Right hindlimb (tissue), 1 donor: ENCODE results near the gene ZBTB22.
"Not testable (repeated sequence)": the region's sequence is repeated elsewhere in the genome, so short reads cannot be mapped to it uniquely, and the experiment has no call there.

Experiments used
- DNase-seq: peaks from one replicate; pipeline ENCODE4 v3.0.0-alpha.2; 2018

ZBTB22 gene

DNA sequence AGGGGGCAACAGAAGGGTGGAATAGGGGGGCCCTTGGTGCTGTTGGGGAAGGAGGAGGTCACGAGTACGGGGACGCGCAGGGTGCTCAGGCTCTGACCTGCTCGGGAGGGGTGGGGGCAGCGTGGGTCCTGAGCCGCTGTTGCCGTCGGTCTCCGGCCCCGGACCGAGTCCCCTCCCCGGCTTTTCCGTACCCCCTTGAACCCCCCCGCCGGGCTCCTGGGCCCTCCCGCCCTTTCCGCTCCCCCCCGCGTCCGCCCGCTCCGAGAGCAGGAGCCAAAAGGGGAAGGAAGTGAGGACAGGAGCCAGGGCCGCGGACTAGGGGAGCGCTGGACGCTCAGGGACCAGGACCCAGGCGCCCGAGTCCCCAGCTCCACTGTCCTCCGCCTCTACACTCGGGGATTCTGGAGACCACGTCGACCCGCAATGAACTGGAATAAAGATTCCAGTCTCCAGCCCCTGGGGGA is 18.7 kb downstream of the ZBTB22 start, which contains the start of gene RGL2:
Gene RGL2, minus strand, starts transcription at position 170 of the 464 bp plus-strand sequence. CDS start 332 bp downstream, outside the sequence.
- DNase-seq: peak; percentile 89

DNA sequence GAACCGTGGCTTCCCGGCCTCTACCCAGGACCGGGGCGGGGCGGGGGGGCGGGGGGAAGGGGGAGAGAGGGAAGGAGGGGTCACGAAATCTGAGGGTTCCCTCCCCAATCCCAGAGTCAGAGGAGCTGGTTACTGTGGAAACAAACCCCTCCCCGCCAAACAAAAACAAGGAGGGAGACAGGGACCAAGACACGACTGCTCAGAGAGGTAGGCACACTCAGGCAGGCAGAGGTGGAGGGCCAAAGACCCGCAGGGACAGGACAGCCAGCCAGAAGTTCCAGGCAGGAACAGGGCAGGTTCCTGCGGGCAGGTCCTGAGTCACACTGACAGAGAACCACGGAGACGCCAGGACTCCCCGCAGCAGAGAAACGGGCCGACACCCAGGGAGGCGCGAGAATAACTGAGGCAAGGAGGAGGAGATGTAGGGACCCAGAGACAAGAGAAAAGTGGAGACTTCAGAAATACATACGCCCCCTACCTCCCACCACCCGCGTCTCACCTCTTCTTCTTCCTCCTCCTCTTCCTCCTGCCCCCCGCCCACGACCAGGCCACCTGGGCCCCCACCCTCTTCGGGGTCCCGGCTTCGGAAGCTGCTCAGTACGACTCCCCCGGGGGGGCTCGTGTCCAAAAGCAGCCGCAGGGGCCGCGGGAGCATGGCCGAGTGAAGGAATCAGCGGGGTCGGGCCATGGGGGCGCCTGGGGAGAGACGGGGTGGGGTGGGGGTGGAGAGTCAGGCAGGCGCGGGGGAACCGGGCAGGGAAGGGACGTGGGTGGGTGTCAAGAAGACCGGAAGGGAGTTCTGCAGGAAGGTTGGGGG is 19.4 kb downstream of the ZBTB22 start:
- peak; percentile 91 for DNase-seq

DNA sequence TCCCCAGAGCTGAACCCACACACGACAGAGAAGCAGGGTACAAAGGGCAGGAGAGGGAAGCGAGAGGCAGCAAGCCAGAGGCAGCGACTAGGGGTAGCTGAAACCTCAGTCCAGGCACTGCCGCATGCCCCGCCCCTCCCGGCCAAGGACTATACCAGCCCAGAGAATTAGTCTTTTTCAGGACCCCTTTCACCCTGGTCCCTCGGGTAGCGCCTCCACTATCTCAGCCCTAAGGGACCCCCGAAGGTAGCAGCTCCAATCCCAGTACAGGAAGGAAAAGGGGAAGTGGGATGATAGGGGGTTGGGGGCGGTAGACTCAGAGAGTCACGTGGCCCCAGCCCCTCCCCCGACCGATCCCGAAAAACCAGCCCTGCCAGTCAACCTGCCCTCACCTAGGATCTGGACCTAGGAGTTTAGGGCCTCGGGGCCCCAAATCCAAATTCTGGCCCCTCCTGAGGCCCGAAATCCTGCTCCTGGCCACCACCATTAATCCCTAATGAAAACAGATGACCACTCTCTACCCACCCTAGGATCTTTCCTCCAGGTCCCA is 20.1 kb downstream of the ZBTB22 start:
- no peak for DNase-seq

DNA sequence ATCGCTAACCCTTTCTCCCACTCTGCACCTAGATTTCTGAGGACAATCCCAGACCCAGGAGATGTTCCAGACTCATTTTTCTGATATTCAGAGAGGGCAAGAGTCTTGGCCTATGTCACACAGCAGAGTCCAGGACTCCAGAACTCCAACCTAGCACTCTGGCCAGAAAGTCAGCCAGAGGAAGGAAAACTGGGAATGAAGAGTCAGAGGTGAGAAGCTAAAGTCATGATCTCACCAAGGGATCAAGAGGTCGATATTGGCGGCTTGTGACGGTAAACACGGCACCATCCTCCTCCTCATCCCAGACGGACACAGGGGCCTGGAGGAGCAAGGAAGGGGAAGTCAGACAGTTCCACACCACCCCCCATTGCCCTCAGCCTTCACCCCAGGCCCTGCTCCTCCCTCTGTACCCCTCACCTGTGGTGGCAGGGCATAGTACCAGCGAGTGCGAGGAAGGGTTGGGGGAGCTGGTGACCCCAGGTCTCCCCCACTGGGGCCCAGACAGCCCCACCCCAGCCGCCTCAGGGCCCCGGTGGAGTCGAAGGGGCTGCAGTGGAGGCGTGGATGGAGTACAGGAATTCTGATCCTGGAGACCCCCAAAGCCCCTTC is 20.6 kb downstream of the ZBTB22 start:
- no peak for DNase-seq

DNA sequence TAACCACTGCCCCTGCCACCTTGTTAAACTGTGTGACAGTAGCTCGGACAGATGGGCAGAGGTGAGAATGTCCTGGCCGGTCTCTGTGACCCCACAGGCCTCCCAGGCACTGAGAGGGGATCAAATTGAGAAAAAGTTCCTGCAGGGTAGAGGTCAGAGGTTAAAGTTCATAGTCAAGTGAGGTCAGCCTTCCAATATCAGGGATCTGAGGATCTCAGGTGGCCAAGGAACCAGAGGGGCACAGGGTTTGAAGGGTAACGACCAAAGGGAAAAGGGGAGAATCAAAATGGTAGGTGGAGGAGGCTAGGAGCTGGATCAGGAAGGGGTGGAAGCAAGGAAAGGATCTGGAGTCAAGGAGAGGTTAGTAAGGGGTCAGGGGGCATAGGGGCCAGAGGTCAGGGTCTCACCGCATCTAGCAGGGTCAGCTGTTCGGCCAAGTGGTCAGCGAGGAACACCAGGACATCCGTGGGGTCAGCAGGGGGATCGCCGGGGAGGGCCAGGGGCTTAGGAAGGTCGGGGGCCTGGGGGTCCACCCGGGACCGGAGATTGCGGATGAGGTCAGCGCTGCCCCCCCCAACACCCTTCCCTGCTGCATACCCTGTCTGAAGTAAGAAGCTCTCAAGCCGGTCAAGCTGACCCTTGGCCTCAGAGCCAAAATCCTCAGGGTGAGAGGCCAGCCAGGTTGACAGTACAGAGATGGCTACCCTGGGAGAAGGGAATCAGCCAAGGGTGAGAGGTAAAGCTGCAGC is 21.7 kb downstream of the ZBTB22 start:
- no peak for DNase-seq

DNA sequence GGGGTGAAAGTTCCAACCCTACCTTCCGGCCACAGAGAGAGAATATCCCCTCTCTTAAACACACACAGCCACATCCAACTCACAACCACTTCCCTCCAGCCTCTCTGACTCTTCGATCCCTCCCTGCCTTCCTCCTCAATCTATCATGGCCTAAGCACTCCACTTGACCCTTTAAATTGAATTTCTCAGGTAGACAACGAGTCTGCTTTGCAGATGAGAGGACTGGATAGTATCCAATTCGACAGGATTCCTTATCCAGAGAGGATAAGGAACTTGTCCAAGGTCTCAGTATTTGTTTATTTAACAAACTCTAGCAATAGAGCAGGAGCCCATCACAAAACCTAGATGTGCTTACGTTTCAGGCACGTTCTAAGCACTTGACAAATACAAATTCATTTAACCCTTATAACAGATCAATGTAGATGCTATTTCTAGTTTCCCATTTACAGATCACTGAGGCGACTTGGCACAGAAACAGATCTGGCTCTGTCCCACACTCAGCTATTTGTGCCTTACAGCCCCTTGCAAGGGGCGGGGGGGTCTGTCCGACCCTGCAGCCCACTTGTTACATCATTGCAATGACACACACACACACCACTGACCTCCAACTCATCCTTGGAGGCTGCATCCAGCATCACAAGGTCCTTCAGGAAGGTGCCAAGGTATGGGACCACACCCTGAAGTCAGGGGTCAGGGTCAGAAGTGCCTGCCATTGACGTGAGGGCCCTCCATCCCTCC is 23.3 kb downstream of the ZBTB22 start:
- DNase-seq: no peak

DNA sequence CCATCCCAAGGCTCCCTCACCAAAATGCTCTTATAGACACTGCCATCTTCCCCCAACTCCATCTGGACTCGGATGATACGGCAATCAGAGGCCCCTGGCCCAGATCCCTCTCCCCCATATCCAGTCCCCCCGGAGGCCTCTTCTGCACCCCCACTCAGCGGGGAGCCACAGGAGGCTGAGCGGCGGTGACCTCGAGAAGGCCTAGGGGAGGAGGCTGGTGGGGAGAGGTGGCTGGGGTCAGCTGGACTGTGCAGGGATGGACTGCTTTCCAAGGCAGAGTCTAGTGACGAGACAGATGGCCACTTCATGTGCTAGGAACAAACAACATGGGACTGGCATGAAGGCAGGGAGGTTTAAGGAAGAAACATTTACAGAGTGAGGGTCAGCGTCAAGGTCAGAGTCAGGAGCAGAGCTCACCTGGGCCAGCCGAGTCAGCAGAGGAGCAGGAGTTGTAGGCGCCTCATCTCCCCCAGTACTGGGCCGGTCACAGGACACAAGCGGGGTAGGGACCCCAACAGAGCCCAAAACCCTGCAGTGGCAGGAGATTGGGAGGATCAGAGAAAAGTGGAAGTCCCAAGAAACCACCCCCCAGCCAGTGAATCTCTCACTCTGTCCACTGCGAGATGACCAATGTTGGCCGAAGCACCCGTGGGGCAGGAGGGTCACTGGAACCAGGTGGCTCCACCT is 24.4 kb downstream of the ZBTB22 start:
- no peak for DNase-seq

DNA sequence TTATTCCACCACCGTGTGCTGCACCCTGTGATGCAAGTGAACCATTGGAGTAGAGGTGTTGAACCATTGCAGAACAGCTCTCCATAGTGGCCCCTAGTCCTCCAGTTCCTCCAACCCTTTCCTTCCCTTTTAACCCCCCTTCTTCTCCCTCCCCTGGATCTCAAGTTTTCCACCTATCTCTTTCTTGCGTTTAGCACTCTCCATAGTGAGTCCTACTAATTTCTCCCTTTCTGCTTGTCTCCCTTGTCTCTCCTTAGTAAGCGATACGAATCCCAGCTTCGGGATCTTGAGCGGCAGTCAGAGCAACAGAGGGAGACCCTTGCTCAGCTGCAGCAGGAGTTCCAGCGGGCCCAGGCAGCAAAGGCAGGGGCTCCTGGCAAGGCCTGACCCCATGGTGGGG is 27.1 kb downstream of the ZBTB22 start:
- DNase-seq: no peak

DNA sequence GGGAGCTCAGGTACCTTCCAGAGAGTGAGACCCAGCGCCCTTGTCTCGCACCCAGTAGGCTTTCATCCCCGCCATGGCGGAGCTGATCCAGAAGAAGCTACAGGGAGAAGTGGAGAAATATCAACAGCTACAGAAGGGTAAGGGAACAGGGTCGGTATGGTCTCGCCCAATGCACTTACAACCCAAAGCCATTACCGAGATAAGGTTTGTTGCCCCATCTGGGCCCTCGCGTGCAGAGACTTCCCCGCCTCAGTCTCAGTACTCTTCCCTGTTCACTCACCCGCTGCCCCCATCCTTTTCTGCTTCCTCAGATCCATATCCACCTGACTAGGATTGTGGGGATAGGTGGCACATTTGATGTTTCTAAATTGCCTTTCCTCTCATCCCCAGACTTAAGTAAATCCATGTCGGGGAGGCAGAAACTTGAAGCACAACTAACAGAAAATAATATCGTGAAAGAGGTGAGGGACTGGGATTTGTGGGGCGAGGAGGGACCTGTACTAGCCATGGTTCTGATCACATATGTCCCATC is 27.7 kb downstream of the ZBTB22 start:
- DNase-seq: no peak

DNA sequence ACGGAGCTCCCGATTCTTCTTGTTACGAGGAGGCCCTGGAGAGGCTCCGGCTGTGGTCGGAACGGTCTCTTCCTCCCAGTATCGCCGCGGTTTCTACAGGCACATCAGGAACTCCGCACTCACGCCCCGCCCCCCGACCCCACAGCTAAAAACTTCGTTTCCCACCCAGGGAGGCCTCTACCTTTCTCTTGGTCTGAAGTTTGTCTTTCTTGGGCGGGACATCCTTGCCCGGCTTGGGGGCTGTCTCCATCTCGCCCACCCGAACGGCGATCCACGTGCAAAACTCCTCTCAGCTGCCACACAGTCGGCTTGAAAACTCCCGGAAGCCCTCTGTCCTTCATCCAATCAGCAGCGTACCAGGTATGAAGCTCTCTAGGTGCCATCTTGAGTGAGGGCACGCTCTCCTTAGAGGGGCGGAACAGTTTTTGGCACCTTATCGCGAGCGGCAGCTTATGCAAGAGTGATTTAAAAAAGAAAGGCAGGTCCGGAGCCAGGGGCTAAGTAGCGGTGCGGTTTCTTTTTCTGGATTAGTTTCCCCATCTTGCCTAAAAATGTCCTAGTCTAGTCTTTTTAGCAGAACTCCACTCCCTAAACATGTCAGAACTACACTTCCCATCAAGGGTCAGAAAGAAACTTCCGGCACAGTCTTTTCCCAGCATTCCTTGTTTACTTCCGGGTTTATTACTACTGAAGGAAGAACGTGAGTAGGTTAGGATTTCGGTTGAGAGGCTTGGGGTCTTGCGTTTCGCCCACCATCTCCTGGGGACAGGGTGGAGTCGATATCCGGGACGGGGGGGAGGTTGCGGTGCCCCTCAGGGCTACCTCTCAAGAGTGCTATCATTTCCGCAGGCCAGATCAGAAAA is 28.4 kb downstream of the ZBTB22 start, which contains the start of the genes PFDN6 and WDR46:
Gene PFDN6, plus strand, starts transcription at position 681 of the 863 bp plus-strand sequence. CDS start 256 bp downstream, outside the sequence.
Gene WDR46, minus strand, starts transcription at position 319 of the 863 bp plus-strand sequence. Its CDS starts 69 bp downstream, at position 250.
- DNase-seq: peak; percentile 92

DNA sequence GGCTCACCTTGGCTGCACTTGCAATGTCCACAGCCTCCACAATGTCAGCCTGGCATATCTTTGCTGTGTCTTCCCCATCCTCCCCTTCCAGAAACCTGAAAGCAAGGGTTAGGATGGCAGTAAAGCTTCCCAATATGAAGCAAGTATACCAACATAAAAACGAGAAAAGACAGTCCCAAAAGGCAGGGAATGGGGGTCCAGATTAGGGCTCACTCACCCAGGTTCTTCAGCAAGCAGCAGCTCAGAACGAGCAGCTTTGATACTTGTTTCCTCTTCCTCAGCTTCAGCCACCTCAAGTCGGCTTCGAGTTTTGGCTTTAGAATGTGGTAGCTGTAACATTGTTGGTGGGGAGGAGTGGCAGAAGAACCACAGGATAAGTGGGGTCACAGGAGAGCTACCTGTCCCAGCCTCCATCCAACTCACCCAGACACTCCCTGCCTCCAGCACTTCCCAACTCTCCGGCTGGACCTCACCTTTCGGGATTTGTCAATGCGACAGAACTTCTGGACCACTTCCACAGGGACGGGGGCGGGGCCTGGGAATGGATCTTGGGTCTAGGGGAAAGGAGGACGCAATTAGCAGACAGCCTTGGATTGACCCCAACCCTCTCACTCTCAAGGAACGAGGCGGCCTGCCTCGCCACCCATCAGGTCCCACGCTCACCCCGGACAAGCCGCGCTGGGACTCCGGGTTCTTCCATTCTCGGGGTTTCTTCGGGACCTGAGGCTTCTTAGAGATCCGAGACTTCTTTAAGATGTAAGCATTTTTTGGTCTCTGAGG is 29.2 kb downstream of the ZBTB22 start:
- DNase-seq: no peak

DNA sequence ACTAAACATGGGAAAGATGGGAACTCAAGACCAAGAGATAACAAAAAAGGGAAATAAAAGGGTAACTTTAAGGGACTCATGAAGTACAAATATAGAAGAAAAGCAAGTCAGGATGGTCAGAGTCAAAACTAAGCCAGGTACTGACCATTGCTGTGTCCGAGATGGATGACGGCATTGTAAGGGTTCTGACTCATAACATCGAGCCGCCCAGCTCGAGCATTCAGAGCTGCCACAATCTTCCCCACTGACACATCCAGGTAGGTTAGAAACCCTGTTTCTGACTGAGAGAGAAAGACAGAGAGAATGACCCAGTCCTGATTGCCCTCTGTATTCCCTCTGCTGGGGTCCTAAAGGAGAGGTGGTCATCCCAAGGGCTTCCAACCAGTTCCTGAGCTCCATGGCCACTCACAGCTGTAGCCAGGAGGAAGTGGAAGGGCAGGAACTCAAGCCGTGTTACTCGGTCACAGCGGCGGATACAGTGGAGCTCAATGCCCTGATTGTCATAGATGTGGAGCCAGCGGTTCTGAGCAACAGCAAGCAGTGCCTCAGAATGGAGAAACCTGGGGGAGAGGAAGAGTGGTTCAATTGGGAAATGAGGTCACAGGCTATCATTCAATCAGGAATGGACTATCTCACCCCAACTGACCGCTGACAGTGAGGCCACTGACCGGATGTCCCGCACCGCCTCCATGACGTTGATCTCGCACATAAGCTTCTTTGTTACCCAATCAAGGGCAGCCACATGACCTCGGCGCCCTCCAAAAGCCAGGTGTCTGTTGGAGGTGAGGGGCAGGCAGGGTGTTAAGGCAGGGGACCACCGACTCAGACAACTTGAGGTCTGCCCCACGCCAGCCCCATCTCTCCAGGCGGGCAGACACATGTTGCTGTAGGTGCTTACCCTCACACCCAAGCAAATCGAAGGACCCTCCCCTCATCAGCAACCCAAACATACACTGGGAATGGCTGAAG is 30.3 kb downstream of the ZBTB22 start:
- no peak for DNase-seq

DNA sequence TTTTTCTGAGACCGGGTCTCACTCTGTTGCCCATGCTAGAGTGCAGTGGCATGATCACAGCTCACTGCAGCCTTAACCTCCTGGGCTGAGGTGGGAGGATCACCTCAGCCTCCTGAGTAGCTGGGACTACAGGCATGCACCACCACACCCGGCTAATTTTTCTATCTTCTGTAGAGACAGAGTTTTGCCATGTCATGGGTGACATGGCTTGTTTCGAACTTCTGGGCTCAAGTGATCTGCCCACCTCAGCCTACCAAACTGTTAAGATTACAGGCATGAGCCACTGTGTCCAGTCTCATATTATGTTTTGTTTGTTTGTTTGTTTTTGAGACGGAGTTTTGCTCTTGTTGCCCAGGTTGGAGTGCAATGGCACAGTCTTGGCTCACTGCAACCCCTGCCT is 32.3 kb downstream of the ZBTB22 start:
- DNase-seq: not testable (repeated sequence)

DNA sequence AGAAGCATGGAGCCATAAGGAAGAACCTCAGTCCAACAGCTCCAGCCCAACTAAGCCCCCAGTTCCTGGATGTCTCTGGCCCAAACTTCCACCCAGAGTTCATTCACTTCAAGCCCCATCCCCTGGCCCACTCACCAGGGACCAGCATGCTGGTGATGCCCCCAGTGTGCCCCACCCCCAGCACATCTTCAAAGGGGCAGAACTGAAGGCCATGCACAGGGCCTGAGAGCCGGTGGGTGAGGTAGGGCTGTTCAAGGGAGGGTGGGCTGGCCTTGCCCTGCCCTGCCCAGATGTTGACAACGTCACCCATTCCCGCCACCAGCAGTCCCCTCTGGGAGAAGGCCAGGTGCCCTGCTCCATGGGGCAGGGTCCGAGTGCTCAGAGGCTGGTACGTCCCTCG is 37.0 kb downstream of the ZBTB22 start:
- DNase-seq: no peak

DNA sequence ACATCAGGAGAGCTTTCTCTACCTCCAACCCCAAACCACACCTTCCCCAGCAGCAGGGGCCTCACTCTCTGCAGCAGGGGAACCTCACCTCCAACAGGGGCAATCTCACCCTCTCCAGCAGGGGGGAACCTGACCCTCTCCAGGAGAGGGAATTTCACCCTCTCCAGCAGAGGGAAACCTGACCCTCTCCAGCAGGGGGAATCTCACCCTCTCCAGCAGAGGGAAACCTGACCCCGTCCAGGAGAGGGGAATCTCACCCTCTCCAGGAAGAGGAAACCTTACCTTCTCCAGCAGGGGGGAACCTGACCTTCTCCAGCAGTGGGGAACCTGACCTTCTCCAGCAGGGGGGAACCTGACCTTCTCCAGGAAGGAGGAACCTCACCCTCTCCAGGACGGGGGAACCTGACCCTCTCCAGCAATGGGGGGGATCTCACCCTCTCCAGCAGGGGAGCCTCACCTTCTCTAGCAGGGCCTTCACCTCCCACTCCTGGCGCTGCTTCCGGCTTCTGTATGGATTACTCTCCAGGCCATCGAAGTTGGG is 37.5 kb downstream of the ZBTB22 start:
- DNase-seq: no peak

DNA sequence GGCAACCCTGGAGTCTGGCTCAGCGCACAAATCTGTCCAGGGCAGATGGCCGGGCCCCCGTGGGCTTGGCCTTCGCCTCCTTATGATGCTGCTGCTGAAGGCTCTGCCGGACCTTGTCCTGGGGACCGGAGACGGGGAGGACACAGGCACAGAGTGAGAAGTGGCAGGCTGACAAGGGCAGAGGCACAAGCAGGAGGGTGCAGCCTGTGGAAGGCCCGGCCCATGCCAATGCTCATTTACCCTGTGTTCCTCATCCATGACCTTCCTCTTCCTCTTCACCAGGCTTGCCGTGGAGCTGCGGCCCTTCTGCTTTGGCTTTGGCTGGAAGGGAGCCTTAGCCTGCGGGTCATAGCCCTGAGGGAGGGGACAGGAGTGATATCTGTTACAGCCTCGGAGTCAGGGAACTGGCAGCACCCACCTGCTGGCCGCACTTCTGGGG is 38.3 kb downstream of the ZBTB22 start:
- no peak for DNase-seq

DNA sequence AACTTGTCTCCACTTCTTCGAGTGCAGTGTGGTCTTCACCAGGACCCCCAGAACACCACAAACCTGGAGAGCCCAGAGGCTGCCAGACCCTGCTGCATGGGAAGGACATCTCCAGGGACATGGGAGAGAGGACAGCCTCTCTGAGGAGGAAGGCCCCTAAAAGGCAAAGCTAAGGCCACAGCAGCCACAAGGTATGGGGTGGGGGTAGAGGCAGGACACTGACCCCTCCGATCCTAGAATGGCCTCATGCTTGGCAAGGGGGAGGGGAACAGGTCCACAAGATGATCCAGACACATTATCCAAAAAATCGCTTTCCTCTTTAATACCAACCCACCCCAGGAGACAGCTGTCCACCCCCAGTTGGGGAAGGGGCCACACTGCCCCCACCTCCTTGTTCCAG is 38.7 kb downstream of the ZBTB22 start:
- DNase-seq: no peak

DNA sequence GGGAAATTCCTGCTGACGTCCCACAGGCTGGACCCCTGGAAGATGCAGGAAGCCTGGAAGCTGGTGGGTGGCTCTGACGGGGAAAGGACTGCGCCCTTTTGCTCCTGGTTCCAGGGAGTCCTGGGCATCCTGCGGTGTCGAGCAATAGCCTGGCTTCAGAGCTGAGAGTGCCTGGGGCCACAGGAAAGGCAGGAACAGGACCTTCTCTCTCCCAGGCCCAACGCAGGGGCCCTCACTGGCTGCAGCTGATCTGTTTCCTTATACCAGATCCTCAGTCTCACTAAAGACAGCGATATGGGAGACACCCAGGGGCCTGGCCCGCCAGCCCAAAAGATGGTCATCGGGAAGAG is 39.2 kb downstream of the ZBTB22 start:
- no peak for DNase-seq
